NCI-H510A (cell line): ENCODE data around the gene AIG1.
"Not testable (repeated sequence)": the region's sequence is repeated elsewhere in the genome, so short reads cannot be mapped to it uniquely, and the experiment has no call there.

ENCODE experiments used
- DNase-seq: peaks from one replicate; lab custom pipeline; 2025; lab: John Stamatoyannopoulos, UW

The AIG1 gene

DNA sequence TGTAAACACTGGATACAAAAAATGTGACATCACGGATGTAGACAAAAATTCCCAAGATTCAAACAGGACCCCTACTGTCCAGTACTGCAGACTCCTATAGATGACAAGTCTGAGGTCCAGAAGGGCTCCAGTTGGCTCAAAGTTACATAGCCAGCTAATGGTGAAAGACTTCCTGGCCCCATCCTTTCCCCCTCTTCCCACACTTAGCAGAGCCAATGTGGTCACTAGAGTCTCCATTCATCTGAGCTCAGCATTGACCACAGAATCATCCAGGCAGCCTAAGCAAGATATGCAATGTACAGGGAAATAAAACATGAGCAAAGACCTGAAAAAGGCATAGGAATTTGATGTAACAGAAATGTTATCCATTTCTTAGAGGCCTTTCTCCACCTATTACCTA, 209.3 kb downstream of the AIG1 start:
- no peak for DNase-seq

DNA sequence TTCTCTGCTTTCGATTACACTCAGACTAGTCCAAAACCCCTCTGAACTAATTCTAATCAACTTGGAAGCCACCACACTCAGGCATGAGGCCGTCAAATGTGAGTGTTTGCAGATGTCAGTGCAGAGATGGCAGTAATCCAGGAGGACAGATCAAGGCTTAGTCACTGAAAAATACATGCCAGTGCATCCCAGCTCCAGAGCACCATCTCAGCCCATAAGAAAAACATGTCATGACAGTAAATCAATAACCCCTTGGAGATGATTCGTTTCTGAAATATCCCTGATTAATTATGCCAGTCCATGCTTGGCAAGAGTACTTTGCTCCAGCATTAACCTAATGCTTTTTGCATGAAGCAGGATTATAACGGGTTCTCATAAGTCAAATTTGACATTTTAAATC, 210.3 kb downstream of the AIG1 start:
- no peak for DNase-seq

DNA sequence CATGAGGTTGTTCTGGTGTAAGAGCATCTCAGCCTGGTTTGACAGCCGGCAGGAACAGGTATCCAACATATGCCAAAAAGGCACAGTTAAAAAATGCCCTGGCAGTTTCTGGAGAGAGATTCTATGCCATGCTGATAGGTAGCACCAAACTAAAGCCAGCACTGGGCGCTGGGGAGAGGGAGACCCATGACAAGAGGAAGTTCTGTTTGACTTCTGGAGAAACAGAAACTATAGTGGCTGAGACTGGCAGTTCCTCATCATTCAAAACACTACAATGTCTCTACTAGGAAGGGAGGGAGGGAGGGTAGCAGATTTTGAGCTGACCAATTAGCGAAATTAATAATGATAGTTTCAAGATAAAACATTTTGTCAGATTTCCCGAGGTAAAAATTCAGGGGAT, 215.7 kb downstream of the AIG1 start:
- no peak for DNase-seq

DNA sequence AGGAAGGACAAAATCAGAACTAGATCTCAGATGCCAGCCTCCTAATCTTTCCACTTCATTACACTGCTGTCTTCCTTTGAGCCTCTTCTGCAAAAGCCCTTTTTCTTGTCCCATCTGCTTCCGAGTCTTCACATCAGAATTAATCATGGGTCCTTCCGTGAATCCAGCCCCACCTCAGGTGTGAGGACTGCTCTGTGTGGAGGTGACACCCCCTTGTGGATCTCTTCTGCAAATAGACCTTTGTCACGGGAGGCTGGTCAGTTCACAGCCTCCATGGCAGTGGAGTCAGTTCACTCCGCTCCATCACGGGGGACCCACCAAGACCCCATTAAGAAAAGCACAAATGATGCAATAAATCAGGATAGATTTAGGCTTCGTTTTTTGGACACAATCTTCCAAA, 218.7 kb downstream of the AIG1 start:
- no peak for DNase-seq

DNA sequence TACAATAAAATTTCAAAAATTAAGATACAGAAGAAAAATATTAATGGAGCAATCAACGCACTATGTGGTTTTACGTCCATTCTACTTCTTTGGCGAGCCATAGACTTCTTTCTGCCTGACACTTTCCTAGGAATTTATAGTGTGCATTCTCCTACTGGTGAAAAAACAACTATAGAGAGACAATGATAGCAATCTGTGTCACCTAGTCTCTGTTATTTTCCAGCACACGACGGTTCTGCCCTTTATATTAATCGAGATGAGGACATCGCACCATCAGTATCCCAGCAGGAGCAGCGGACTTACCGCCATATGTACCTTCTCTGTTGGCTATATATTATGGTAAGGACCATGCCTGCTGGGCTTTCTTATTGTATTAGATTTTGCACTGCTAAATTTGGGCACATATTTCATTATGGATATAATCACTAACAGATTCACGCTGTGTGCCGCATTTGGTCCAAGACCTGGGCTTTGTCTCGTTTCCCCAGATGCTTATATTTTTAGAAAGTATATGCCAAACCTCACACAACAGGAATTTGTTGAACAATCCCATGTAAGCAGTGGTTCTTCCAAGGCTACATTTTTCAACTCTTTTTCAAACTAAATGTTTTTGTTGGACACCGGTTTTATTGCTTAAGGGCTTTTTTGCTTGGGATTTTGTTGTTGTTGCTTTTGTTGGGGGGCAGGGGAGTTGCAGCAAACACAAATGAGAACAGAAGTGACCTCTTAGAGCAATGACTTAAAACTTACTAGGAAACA, 223.4 kb downstream of the AIG1 start:
- no peak for DNase-seq

DNA sequence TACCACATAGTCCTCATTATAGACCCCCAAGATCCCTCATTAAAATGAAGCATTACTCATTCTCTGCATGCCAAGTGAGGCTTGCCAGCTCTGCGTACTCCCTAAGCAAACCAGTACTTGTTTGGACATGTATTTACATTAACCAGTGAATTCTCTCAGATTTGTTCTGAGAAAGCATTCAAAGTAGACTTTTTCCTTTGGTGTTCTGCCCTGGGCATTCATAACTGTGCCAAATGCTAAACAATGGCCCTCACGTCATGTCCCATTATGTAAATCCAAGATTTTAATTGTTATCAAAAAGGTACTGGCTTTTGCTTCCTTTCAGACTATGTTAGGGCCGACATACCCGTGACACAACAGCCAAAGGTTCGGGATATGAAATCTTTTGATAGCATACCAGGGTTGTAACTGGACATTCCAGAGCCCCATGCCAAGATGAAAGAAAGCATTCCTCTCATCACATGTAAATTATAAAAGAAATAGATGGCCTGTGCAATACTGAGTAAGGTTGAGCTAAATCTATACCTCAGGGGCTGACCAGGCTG, 225.6 kb downstream of the AIG1 start:
- no peak for DNase-seq

DNA sequence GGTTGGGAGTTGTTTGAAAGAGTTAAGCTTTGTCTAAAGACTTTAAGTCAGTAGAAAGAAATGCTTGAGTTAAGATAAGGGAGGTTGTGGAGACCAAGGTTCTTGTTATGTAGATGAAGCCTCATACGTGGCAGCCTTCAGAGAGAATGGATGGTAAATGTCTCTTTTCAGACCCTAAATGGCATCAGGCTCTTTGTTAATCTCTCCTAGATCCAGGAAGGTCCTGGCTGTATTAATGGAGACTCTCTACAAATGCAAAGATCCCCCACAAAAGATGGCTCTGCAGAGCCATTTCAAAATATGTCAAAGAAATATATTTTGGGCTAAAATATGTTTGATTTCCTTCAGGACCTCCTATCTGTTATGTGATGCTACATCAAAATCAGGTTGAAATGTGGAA, 228.2 kb downstream of the AIG1 start:
- no peak for DNase-seq

DNA sequence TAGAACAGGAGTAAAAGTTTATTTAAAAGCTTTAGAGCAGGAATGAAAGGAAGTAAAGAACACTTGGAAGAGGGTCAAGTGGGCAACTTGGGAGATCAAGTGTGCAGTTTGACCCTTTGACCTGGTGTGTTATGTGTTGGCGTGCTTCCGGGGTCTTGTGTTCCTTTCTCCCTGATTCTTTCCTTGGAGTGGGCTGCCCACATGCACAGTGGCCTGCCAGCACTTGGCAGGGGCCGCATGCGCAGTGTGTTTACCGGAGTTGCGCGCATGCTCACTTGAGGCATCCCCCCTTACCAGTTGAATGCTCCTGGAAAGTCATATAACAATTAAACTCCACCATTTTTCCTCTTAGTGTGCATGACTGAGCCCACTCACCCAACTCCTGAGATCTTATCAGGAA, 229.5 kb downstream of the AIG1 start:
- DNase-seq = no peak

DNA sequence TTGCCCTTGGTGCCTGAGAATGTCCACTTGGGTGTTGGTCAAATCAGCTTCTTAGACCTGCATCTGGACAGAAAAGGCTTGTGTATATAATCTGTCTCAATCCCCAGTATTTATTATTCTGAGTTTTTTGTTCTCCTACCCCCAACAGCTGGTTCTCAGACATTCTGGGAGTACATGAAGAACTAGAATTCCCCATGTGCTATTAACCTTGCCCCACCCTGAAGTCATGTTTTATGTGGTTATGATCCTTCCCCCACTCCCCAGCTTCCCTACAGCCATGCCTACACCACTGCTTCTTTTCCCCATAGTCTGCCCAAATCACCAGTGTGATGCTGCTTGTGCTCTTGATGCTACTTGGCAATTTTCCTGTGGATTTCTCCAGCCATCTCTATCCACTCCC, 232.8 kb downstream of the AIG1 start:
- DNase-seq = no peak

DNA sequence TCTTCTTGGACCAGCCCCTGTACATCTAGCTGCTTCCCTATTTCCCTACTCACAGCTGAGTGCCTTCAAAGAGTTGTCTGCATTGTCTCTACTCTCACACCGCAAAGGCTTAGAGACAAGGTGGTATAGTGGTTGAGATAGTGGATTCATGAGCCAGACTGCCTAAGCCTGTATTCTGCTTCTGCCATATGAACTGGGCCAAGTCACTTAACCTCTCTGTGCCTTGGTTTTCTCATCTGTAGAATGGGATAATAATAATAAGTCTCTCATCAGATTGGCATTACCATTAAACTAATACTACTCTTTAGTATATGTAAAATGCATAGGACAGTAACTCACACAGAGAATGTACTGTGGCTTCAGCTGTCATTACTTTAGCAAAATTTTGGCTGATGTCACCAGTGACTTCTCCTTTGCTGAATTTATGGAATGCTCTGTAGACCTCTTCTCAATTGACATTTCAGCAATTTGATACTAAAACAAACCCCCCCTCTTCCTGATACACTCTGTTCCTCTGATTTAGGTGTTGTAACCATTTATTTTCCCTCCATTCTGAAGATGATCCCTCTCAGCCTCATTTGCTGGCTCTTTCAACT, 233.7 kb downstream of the AIG1 start:
- no peak for DNase-seq

DNA sequence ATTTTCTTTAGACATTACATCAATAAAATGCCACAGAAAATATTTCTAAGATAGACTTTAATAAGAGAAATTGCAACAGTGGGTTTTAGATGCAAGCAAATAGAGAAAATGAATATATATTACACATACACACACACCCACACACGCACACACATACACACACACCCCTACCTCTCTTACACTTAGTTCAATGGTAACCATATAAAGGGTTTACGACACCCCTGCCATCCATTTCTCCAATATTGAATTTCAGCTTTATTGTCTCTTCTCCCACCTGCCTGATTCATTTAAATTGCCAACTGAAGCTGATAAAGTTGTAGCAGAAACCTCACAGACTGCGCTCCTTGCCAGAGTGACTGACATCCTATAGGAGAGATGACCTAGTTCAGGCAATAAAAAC, 235.2 kb downstream of the AIG1 start:
- DNase-seq = no peak

DNA sequence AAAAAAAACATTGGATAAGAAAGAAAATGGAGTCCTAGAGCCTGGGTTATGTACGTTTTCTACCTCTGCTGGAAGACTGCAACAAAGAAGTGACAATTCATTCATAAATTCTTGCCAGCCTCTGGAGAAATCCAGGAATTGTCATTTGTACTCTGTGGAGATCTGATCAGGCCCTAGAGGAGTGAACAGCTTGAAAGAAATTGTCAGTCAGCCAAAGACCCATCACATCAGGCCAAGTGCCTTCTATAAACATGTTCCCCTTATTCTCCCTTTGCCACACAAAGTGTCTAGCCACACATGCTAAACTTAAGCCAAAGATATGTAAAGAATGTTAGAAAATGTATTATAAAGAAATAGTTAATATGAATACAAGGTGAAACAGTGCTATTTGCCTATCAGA, 237.4 kb downstream of the AIG1 start:
- no peak for DNase-seq

DNA sequence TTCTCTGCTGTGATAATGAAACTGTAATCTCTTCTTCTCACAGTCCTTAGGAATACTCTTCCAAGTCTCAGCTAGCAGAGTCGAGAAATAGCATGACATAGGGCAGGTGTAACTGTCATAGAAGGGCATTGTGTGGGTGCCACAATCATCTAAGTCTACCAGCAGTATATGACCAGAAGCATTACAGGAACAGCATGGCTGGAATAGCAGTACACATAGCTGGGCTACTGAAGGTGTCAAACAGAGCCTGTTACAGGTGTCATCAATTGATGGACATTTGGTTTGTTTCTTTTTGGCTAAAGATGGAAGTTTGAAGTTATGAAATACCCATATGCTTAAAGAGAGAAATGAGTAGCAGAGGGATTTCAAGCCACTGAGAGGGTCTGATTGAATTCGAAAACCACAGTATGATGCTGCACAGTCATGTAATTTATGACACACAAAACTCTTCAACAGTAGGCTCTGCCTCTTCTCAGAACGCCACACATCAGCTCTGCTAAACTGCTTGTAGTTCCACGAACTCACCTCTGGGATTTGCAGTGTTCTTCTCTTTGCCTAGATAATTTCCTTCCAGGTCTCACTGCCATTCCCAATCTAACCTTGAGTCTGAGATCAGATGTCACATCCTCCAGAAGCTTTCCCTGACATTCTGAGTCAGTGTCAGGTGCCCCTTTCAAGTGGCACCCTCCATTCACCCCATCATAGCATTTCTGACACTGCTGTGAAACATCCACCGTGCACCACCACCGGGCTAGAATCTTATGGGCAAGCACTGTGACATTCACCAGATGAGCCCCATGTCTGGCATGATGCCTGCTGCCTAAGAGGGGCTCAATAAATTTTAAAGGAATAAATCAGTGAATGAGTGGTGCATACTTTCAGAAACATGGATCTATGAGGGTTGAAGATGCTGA, 238.8 kb downstream of the AIG1 start:
- DNase-seq = no peak

DNA sequence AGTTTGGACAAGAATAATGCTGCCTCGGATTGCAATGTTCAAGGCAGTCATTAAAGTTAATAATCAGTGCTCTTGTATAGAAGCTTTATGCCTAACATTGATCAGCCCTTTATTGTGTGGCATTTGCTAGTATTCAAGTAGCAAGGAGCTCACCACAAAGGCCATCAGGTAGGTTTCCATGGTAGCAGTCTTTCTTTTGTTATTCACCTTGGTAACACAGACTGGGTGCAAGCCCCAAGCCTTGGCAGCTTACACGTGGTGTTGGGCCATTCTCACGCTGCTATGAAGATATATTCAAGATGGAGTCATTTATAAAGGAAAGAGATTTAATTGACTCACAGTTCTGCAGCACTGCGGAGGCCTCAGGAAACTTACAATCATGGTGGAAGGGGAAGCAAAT, 240.5 kb downstream of the AIG1 start:
- DNase-seq = no peak

DNA sequence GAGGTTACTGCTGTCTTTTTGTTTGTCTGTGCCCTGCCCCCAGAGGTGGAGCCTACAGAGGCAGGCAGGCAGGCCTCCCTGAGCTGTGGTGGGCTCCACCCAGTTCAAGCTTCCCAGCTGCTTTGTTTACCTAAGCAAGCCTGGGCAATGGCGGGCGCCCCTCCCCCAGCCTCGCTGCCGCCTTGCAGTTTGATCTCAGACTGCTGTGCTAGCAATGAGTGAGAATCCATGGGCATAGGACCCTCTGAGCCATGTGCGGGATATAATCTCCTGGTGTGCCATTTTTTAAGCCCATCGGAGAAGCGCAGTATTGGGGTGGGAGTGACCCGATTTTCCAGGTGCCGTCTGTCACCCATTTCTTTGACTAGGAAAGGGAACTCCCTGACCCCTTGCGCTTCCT, 247.1 kb downstream of the AIG1 start:
- DNase-seq = not testable (repeated sequence)

DNA sequence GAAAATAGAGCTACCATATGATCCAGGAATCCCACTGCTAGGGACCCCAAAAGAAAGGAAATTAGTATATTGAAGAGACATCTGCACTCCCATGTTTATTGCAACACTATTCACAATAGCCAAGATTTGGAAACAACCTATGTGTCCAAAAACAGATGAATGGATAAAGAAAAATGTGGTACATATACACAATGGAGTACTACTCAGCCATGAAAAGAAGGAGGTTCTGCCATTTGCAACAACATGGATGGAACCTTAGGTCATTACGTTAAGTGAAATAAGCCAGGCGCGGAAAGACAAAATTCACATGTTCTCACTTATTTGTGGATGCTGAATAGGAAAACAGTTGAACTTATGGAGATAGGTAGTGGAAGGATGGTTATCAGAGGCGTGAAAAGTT, 252.5 kb downstream of the AIG1 start:
- no peak for DNase-seq

DNA sequence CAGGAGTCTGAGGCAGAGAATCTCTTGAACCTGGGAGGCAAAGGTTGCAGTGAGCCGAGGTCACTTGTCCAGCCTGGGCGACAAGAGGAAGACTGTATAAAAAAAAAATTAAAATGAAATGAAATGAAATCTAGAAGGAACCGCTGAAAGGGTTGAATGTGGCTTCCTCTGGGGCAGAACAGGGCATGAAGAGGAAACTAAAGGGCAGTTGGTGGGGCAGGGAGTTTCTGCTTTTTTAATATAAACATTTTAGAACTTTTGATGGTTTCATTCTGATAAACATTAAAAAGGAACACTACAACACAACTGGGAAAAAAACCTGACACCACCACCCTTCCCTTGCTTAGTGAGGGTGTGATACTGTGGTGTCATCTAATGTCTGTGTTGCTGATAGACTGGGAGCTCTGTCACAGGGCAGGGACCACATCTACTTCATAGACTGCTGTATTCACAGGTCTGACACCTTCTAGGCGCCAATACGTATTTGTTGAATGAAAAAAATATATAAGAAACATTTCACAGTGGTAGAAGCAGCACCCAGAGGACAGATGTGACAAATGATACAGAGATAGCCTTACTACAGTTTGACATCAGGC, 260.9 kb downstream of the AIG1 start:
- no peak for DNase-seq

DNA sequence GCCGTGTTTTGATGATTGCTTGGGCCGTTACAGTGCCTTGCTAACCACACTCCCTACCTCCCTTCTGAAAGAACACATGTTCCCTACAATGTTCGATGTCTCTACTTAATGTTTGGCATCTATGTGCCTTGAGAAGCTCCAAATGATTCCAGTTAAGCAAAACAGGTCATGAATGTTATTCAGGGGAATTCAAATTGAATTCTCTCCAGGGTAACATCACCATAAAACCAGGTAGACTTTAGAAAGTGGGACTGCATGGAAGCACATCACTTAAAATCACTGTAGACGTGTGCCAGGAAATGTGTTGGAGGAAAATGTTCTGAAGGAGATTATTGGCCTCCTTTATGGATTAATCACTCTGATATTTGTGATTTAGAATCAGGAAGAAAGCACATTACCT, 261.7 kb downstream of the AIG1 start:
- DNase-seq = no peak

DNA sequence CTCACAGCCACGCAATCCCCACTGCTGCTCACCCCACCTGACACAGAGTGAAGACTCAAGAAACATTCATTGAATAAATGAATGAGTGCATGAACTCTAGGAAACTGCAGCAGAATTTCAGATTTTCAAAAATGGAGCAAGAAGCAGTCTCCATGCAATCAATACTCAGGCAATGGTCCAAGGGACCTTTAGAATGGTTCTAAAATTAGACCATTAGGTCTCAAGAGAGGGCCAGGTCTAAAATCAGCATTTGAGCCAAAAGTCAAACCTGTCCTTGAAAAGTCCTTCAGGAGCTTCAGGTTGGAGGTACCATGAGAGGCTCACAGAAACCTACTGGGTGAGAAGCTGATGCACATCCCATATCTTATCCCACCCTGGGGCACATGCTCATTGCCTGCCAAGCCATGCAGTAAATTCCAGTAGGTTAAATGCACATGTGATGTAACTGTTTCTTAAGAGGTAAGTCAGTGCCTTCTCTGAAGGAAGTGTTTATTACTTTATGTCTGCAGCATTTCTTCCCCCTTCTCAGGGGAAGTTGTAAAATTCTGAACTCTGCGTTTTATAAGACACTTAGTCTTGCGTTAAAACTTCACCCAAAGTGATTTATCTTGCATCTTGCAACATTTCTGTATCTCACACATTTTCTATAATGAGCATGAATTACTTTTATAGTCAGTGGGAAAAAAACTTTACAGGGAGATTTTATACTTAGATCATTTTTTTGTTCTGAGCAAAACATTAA, 263.2 kb downstream of the AIG1 start:
- DNase-seq = no peak

DNA sequence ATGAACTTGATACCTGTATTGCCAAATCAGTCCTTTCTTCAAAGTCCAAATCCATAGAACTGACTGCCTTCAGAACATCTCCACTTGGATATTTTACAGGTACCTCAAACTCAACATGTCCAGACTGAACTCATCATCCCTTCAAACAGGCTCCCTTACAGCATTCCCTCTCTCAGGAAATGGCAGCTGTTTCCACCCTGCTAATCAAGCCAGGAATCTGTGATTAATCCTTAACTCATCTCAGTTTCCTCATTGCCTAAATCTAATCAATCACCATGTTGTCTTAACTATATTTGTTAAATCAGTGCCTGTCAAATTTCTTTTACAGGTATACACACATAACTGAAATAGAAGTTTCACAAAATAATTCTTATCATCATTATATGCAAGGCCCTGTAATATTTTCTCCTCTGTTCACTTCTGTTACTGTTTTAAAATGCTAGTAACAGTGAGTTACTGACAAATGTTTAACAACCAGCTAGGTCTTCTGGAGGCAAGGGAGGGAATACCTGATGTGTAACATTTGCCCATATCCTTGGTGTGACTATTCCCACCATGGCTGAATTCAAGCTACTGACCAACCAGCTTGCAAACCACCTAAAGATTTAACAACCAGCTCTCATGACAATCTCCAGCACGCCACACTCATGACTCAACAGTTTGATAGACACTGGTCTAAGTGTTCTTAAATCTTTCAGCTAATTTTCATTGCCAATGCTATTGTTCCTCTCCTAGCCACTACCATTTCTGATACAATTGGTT, 264.9 kb downstream of the AIG1 start:
- DNase-seq = no peak

DNA sequence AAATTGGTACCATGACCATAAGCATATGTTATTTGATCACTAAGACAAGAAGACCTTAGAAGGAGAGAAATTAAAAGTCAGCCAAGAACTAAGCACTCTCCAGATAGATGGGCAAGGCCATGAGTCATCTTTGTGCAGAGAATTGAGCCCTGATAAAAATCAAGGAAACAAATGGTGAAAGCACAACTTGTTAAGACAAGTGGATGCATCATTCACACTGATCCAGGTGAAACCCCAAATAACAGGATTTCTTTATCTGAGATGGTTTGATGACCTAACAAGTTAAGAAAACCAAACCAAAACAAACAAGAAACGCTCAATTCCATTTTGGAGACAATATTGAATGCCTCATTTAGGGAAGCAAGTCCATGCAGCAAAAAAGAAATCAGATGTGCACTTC, 268.2 kb downstream of the AIG1 start:
- no peak for DNase-seq
